Stomach (tissue), 4 donors: ENCODE measurements around the gene DPH5.
"Not testable (repeated sequence)": the region's sequence is repeated elsewhere in the genome, so short reads cannot be mapped to it uniquely, and the experiment has no call there.

Experiments
- CTCF ChIP-seq, 7 experiments: fragments of 450-650 bp in 4 of 7; fragments of 200-600 bp in 3 of 7; sonication (generic) in 3 of 7; IDR thresholded peaks; one replicate each; pipeline ENCODE4 v1.5.1; 2016 to 2019; ENCODE audit warnings: antibody characterized with exemption in 7 of 7, control low read depth in 2 of 7, mild to moderate bottlenecking in 1 of 7
- POLR2A ChIP-seq, 4 donors: fragments of 450-650 bp; IDR thresholded peaks; one replicate each; pipeline ENCODE4 v1.6.1; 2016; ENCODE audit warnings: antibody characterized with exemption in 4 of 4, control low read depth in 2 of 4, mild to moderate bottlenecking in 1 of 4, moderate library complexity in 1 of 4

DNA sequence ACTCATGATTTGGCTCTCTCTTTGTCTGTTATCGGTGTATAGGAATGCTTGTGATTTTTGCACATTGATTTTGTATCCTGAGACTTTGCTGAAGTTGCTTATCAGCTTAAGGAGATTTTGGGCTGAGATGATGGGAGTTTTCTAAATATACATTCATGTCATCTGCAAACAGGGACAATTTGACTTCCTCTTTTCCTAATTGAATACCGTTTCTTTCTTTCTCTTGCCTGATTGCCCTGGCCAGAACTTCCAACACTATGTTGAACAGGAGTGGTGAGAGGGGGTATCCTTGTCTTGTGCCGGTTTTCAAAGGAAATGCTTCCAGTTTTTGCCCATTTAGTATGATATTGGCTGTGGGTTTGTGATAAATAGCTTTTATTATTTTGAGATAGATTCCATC lies 79.5 kb downstream of the DPH5 start:
- not testable (repeated sequence) for TF ChIP-seq CTCF, POLR2A (IDR thresholded peaks at IDR 0.05)
